ENCODE measurements around the gene WRAP73.

WRAP73 gene

GRCh38 chr1:3645666-3646355, 4.1 kb downstream of the WRAP73 start:
- no peak overlapping the region for H3K4me3 ChIP-seq (ENCODE audit: low read depth, low read length)
- TF ChIP-seq CTCF (IDR thresholded peaks at IDR 0.05; ENCODE audit: low read depth, low read length, missing control alignments), result no peak
- no peak for DNase-seq (ENCODE audit: low read depth)

GRCh38 chr1:3645247-3645646, 4.7 kb downstream of the WRAP73 start:
- no peak for TF ChIP-seq CTCF (IDR thresholded peaks at IDR 0.05; ENCODE audit: low read depth, low read length, missing control alignments)
- H3K4me3 ChIP-seq (ENCODE audit: low read depth, low read length), result no peak overlapping the region

GRCh38 chr1:3644273-3644672, 5.6 kb downstream of the WRAP73 start:
- H3K4me3 ChIP-seq (ENCODE audit: low read depth, low read length), result no peak overlapping the region
- no peak for TF ChIP-seq CTCF (IDR thresholded peaks at IDR 0.05; ENCODE audit: low read depth, low read length, missing control alignments)
- DNase-seq (ENCODE audit: low read depth), result no peak

More at GRCh38 chr1:3645247-3645646, 4.7 kb downstream of the WRAP73 start:
- no peak for DNase-seq (ENCODE audit: low read depth)

GRCh38 chr1:3642919-3643675, 6.8 kb downstream of the WRAP73 start:
- DNase-seq (ENCODE audit: low read depth), result no peak
- no peak overlapping the region for H3K4me3 ChIP-seq (ENCODE audit: low read depth, low read length)
- no peak for TF ChIP-seq CTCF (IDR thresholded peaks at IDR 0.05; ENCODE audit: low read depth, low read length, missing control alignments)

- DNase-seq (ENCODE audit: low read depth), result no peak
- TF ChIP-seq CTCF (IDR thresholded peaks at IDR 0.05; ENCODE audit: low read depth, low read length, missing control alignments), result no peak
- H3K4me3 ChIP-seq (ENCODE audit: low read depth, low read length), result no peak overlapping the region
Observed at GRCh38 chr1:3641816-3642215, 8.1 kb downstream of the WRAP73 start.

- DNase-seq (ENCODE audit: low read depth), result no peak
- no peak for TF ChIP-seq CTCF (IDR thresholded peaks at IDR 0.05; ENCODE audit: low read depth, low read length, missing control alignments)
Observed at GRCh38 chr1:3641046-3641760, 8.7 kb downstream of the WRAP73 start.

More at GRCh38 chr1:3641046-3641760, 8.7 kb downstream of the WRAP73 start:
- no peak overlapping the region for H3K4me3 ChIP-seq (ENCODE audit: low read depth, low read length)

Measured in GM12864 (cell line).